Activated CD8-positive, alpha-beta T cell treated with anti-CD3 and anti-CD28 coated beads, Interleukin-2, amount 10 ng/mL, durations not matched to agents 7 days and 5 days (primary cell): ENCODE results near the gene CIZ1. TPM values are rescaled to one million over a fixed set of nuclear protein-coding genes. Genes with fewer than 3 reads are reported as not detected.

Experiments
- ATAC-seq: fragments of 150-1000 bp; cut with Tn5 transposase; one replicate; pipeline ENCODE4 v1.10.0; 2021; ENCODE audit warnings: moderate library complexity
- CTCF ChIA-PET: fragments of 350-600 bp; sonication (Branson Sonifier 250); formaldehyde crosslinking; loops from one replicate; lab custom pipeline; 2021; ENCODE audit warnings: antibody characterized with exemption; lab: Charles Lee
- POLR2A ChIA-PET: fragments of 350-600 bp; sonication (Branson Sonifier 250); formaldehyde crosslinking; loops from one replicate; lab custom pipeline; 2021; ENCODE audit warnings: antibody characterized with exemption; lab: Charles Lee
- DNase-seq: peaks from one replicate; pipeline ENCODE4 v3.0.0-alpha.2; 2020
- H3K27ac Mint-ChIP-seq: one replicate; pipeline ENCODE4 v1.8.0; 2021; ENCODE audit warnings: mild to moderate bottlenecking, mixed read lengths
- H3K27me3 Mint-ChIP-seq: one replicate; pipeline ENCODE4 v1.8.0; 2021; ENCODE audit warnings: low read depth, mixed read lengths
- H3K36me3 Mint-ChIP-seq: one replicate; pipeline ENCODE4 v1.8.0; 2021; ENCODE audit warnings: low read depth, mixed read lengths
- H3K4me1 Mint-ChIP-seq: one replicate; pipeline ENCODE4 v1.8.0; 2021; ENCODE audit warnings: low read depth, mixed read lengths
- H3K4me3 Mint-ChIP-seq: one replicate; pipeline ENCODE4 v1.8.0; 2021; ENCODE audit warnings: mild to moderate bottlenecking, mixed read lengths
- H3K9me3 Mint-ChIP-seq: one replicate; pipeline ENCODE4 v1.8.0; 2022; ENCODE audit warnings: mixed read lengths; ENCODE audit not compliant: insufficient read depth
- total RNA-seq, 2 experiments: library from RNA; stranded (reverse); gene quantifications; one replicate each; pipeline ENCODE4 v1.2.3, GENCODE V29; 2021

The CIZ1 gene
- total RNA-seq, 2 experiments from 2014 or later = 121 to 127 TPM

GRCh38 chr9:128166169-128166568 lies 25.2 kb downstream of the CIZ1 start:
- ChIA-PET CTCF (no interaction called here), POLR2A (no interaction called here)
- H3K36me3 Mint-ChIP-seq = peaks cover 43% of the 10 kb centered on the region

DNA sequence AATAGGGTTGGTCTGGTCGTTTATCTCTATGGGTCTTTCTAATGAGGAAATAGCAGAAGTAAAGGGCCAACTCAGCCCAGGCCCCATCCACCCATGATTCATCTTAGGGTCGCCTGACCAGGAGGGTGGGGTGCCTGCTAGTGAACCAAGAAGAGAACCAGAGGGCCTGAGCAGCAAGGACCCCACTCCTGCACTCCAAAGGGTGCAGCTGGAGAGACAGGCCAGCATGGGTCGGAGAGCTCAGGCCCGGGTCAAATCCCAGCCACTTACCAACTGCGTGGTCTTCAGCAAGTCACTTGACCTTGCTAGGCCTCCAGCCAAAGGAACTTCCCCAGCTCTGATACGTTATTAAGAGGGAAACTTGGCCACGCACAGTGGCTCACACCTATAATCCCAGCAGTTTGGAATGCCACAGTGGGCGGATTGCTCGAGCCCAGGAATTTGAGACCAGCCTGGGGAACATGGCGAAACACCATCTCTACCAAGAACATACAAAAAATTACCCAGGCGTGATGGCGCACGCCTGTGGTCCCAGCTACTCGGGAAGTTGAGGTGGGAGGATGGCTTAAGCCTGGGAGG lies 27.0 kb downstream of the CIZ1 start:
- Mint-ChIP-seq H3K27me3 (no peaks in the 10 kb centered on the region), H3K9me3 (no peaks in the 10 kb centered on the region), H3K36me3 (peaks cover 36% of the 10 kb centered on the region), H3K27ac (peak overlapping the region; percentile 41), H3K4me1 (peaks cover 18% of the 10 kb centered on the region), H3K4me3 (no peak overlapping the region)
- no peak for DNase-seq
- no peak for ATAC-seq
- ChIA-PET POLR2A (no interaction called here), CTCF (no interaction called here)

More at GRCh38 chr9:128166169-128166568, 25.2 kb downstream of the CIZ1 start:
- H3K27me3 Mint-ChIP-seq = no peaks in the 10 kb centered on the region
- no peaks in the 10 kb centered on the region for H3K9me3 Mint-ChIP-seq
- DNase-seq = no peak
- ATAC-seq = no peak
- no peak overlapping the region for H3K27ac Mint-ChIP-seq
- H3K4me3 Mint-ChIP-seq = no peak overlapping the region
- H3K4me1 Mint-ChIP-seq = peaks cover 10% of the 10 kb centered on the region

DNA sequence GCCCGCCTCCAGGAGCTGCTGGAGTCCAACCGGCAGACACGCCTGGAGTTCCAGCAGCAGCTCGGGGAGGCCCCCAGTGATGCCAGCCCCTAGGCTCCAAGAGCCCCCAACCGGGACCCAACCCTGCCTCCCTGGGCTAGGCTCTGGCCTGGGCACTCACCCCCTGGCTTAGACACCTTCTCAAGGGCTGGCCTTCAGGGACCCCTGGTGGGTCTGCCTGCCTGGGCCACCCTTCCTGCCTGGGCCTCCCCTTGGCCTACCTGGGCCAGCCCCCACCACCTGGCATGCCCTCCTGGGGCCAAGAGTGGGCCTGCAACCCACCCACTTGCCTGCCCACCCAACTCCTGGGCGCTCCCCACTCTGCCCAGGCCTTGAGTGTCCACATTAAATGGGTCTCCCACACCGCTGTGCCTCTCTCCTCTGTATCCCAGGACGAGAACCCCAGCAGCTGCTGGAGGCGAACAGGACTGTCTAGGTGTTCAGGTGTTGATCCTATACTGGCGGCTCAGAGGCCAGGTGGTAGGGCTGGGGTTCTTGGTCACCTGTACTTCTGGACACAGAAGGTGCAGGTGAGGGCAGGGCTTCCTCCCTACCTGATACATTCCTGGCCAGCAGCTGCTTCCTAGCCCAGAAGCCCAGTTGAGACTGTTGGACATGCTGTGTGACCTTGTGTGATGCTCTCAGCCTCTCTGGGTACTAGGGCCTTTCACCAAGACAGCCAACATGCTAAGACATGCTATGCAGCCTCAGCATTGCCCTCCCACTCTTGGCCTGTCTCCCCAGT lies 27.7 kb downstream of the CIZ1 start:
- CTCF ChIA-PET = no interaction called here
- Mint-ChIP-seq H3K4me1 (peaks cover 21% of the 10 kb centered on the region), H3K27me3 (no peaks in the 10 kb centered on the region), H3K9me3 (no peaks in the 10 kb centered on the region), H3K27ac (peak overlapping the region; percentile 41), H3K36me3 (peaks cover 32% of the 10 kb centered on the region), H3K4me3 (no peak overlapping the region)
- POLR2A ChIA-PET = no interaction called here
- ATAC-seq = no peak
- no peak for DNase-seq

DNA sequence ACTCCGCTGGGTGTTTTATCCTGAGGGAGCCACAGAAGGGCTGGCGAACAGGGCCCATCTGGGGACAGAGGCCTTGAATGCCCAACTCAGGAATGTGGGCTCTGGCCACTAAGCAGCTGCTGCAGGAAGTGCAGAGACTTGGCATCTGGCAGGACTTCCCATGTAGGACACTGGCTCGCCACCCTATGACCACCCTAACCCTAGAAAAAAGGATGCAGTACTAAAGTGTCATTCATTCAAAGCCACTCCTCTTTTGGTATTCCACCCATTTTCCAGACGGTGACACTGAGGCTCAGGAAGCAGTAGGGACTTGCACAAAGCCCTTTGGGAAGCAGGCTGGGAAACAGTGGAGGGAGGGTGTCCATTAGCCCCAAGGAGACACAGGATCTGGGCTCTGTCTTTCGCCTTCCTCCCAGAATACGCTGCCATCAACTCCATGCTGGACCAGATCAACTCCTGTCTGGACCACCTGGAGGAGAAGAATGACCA lies 28.3 kb downstream of the CIZ1 start:
- H3K36me3 Mint-ChIP-seq = peaks cover 29% of the 10 kb centered on the region
- H3K27ac Mint-ChIP-seq = no peak overlapping the region

DNA sequence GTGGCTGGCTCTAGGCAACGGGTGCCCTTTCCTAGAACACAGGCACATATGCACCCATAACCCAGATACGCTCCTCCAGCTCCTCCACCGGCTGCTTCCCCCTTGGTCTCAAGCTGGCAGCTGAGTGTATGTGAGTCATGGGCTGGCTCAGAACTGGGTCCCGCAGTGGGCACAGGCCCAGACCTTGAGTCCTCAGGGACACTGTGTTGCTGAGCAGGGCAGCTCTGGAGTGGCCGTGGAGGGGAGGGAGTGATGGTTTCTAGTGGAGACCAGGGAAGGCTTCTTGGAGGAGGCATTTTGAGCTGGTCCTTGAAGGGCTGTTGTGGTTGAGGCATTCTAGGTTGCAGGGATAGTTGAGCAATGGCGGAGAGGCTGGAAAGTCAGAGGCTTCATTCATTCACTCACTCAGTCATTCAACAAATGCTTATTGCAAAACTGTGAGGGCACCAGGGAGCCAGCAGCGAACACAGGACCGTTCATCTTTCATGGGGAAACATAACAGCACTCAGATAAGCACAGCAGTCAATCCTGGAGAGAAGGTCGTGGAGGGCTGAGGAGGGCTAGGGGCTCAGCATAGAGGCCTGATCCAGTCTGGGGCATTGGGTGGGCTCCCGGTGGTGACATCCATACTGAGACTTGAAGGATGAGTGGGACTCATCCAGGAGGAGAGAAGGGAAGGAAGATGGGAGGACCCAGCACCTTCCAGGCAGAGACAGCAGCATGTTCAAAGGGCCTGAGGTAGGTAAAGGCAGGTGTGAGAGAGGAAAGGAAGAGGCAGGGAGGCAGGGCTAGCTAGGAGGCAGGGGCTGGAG lies 29.0 kb downstream of the CIZ1 start:
- ATAC-seq = no peak
- Mint-ChIP-seq H3K27me3 (no peaks in the 10 kb centered on the region), H3K27ac (peak overlapping the region; percentile 8), H3K36me3 (peaks cover 25% of the 10 kb centered on the region), H3K4me1 (peaks cover 21% of the 10 kb centered on the region), H3K4me3 (peak overlapping the region; percentile 81), H3K9me3 (no peaks in the 10 kb centered on the region)
- DNase-seq = no peak
- ChIA-PET CTCF (no interaction called here), POLR2A (interaction anchor here (0.9 kb wide), 1 partner anchor 276 kb away, joined by 3 read pairs; no protein-coding TSS in a partner anchor)

More for the DNA sequence above, 28.3 kb downstream of the CIZ1 start:
- Mint-ChIP-seq H3K4me3 (no peak overlapping the region), H3K27me3 (no peaks in the 10 kb centered on the region), H3K9me3 (no peaks in the 10 kb centered on the region), H3K4me1 (peaks cover 21% of the 10 kb centered on the region)
- ATAC-seq = no peak
- ChIA-PET POLR2A (no interaction called here), CTCF (no interaction called here)
- DNase-seq = no peak

GRCh38 chr9:128161215-128161902 lies 30.0 kb downstream of the CIZ1 start:
- Mint-ChIP-seq H3K9me3 (no peaks in the 10 kb centered on the region), H3K4me1 (peaks cover 21% of the 10 kb centered on the region), H3K27me3 (no peaks in the 10 kb centered on the region), H3K27ac (peak overlapping the region; percentile 83), H3K4me3 (peak overlapping the region; percentile 81), H3K36me3 (peaks cover 18% of the 10 kb centered on the region)
- ChIA-PET POLR2A (interaction anchor here (0.9 to 2.1 kb wide), 4 partner anchors 8 to 278 kb away, joined by 3 to 8 read pairs (median 4); partner anchors contain the start of gene CIZ1), CTCF (interaction anchor here (0.5 to 1.4 kb wide), 3 partner anchors 11 to 280 kb away, joined by 3 to 4 read pairs (median 4); no protein-coding TSS in a partner anchor)
- no peak for DNase-seq
- no peak for ATAC-seq

GRCh38 chr9:128160603-128160987 lies 30.8 kb downstream of the CIZ1 start:
- POLR2A ChIA-PET = interaction anchor here (0.9 to 2.1 kb wide), 3 partner anchors 9 to 32 kb away, joined by 3 to 8 read pairs (median 6); partner anchors contain the start of gene CIZ1
- Mint-ChIP-seq H3K36me3 (peaks cover 13% of the 10 kb centered on the region), H3K4me3 (peak overlapping the region; percentile 81), H3K4me1 (peaks cover 21% of the 10 kb centered on the region), H3K9me3 (no peaks in the 10 kb centered on the region), H3K27me3 (no peaks in the 10 kb centered on the region), H3K27ac (peak overlapping the region; percentile 83)
- ATAC-seq (peak; percentile 33), DNase-seq (peak; percentile 55)
- CTCF ChIA-PET = interaction anchor here (0.5 to 1.7 kb wide), 4 partner anchors 10 to 281 kb away, joined by 3 to 4 read pairs (median 4); no protein-coding TSS in a partner anchor

GRCh38 chr9:128159784-128160602 lies 31.4 kb downstream of the CIZ1 start, which contains the start of gene BBLN:
Gene BBLN (plus strand): TSS chr9:128160265. CDS start chr9:128160408, 143 bp downstream.
- Mint-ChIP-seq H3K27ac (peak within 1 kb of the TSS; percentile 87), H3K4me3 (peak within 1 kb of the TSS; percentile 81), H3K27me3 (no peaks in the 10 kb centered on the region), H3K4me1 (peaks cover 21% of the 10 kb centered on the region), H3K9me3 (no peaks in the 10 kb centered on the region), H3K36me3 (peaks cover 13% of the 10 kb centered on the region)
- DNase-seq (peak; percentile 95), ATAC-seq (peak; percentile 91)
- ChIA-PET CTCF (interaction anchor here (0.7 to 1.7 kb wide), 7 partner anchors 9 to 216 kb away, joined by 3 to 5 read pairs (median 4); no protein-coding TSS in a partner anchor), POLR2A (interaction anchor here (0.8 to 2.1 kb wide), 4 partner anchors 9 to 93 kb away, joined by 3 to 8 read pairs (median 4); no protein-coding TSS in a partner anchor)

DNA sequence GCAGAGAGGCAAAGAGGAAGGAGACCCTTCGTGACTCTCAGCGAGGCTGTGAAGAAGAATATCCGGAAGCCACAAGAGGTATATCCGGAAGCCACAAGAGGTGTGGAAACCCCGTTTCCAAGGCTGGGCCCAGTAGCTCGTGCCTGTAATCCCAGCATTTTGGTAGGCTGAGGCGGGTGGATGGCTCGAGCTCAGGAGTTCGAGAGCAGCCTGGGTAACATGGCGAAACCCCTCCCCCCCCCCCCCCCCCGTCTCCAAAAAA lies 31.9 kb downstream of the CIZ1 start:
- H3K9me3 Mint-ChIP-seq = no peaks in the 10 kb centered on the region
- peak; percentile 47 for ATAC-seq
- no peaks in the 10 kb centered on the region for H3K27me3 Mint-ChIP-seq
- peak overlapping the region; percentile 81 for H3K4me3 Mint-ChIP-seq
- peak; percentile 70 for DNase-seq
- CTCF ChIA-PET = interaction anchor here (0.7 to 1.7 kb wide), 6 partner anchors 9 to 216 kb away, joined by 3 to 5 read pairs (median 4); no protein-coding TSS in a partner anchor
- H3K4me1 Mint-ChIP-seq = peaks cover 21% of the 10 kb centered on the region
- POLR2A ChIA-PET = interaction anchor here (0.8 to 2.1 kb wide), 3 partner anchors 17 to 94 kb away, joined by 3 to 8 read pairs (median 5); no protein-coding TSS in a partner anchor
- peaks cover 11% of the 10 kb centered on the region for H3K36me3 Mint-ChIP-seq
- peak overlapping the region; percentile 87 for H3K27ac Mint-ChIP-seq
